ENCODE measurements around the gene XKR3. TPM values are rescaled to one million over a fixed set of nuclear protein-coding genes. Genes with fewer than 3 reads are reported as not detected.
A peak's percentile ranks its signal among the peaks of the same experiment; 100 is the strongest.
"Not testable (repeated sequence)": the region's sequence is repeated elsewhere in the genome, so short reads cannot be mapped to it uniquely, and the experiment has no call there.

The XKR3 gene
- total RNA-seq, 1 experiment from 2014 or later: not detected

GRCh38 chr22:16806401-16806800, 18.8 kb downstream of the XKR3 start:
- no peak for DNase-seq (ENCODE audit: low read depth)

GRCh38 chr22:16804882-16805281, 20.3 kb downstream of the XKR3 start:
- no peak for DNase-seq (ENCODE audit: low read depth)

- no peak for DNase-seq (ENCODE audit: low read depth)
These were observed 21.8 kb downstream of the XKR3 start for GRCh38 chr22:16803255-16803917.

GRCh38 chr22:16801571-16801970, 23.6 kb downstream of the XKR3 start:
- DNase-seq (ENCODE audit: low read depth): no peak

- no peak for DNase-seq (ENCODE audit: low read depth)
These were observed 24.1 kb downstream of the XKR3 start for GRCh38 chr22:16801088-16801487.

GRCh38 chr22:16800358-16800757, 24.9 kb downstream of the XKR3 start:
- no peak for DNase-seq (ENCODE audit: low read depth)

- DNase-seq (ENCODE audit: low read depth): not testable (repeated sequence)
These were observed 29.7 kb downstream of the XKR3 start for GRCh38 chr22:16795504-16795903.

- no peak for DNase-seq (ENCODE audit: low read depth)
These were observed 31.4 kb downstream of the XKR3 start for GRCh38 chr22:16793831-16794230.

GRCh38 chr22:16789860-16790493, 35.2 kb downstream of the XKR3 start:
- DNase-seq (ENCODE audit: low read depth): no peak

GRCh38 chr22:16783930-16784354, 41.3 kb downstream of the XKR3 start:
- peak; percentile 53 for DNase-seq (ENCODE audit: low read depth)

GRCh38 chr22:16783453-16783852, 41.8 kb downstream of the XKR3 start:
- no peak for DNase-seq (ENCODE audit: low read depth)

- no peak for DNase-seq (ENCODE audit: low read depth)
These were observed 43.4 kb downstream of the XKR3 start for GRCh38 chr22:16781764-16782329.

GRCh38 chr22:16781074-16781763, 44.0 kb downstream of the XKR3 start:
- no peak for DNase-seq (ENCODE audit: low read depth)

- no peak for DNase-seq (ENCODE audit: low read depth)
These were observed 47.8 kb downstream of the XKR3 start for GRCh38 chr22:16777284-16777924.

GRCh38 chr22:16776080-16776479, 49.1 kb downstream of the XKR3 start:
- DNase-seq (ENCODE audit: low read depth): no peak

GRCh38 chr22:16774911-16775500, 50.2 kb downstream of the XKR3 start:
- DNase-seq (ENCODE audit: low read depth): no peak

GRCh38 chr22:16771569-16771968, 53.6 kb downstream of the XKR3 start:
- not testable (repeated sequence) for DNase-seq (ENCODE audit: low read depth)

- not testable (repeated sequence) for DNase-seq (ENCODE audit: low read depth)
These were observed 57.3 kb downstream of the XKR3 start for GRCh38 chr22:16767927-16768326.

- DNase-seq (ENCODE audit: low read depth): not testable (repeated sequence)
These were observed 63.0 kb downstream of the XKR3 start for GRCh38 chr22:16762224-16762623.

GRCh38 chr22:16760416-16760815, 64.8 kb downstream of the XKR3 start:
- peak; percentile 15 for DNase-seq (ENCODE audit: low read depth)

- not testable (repeated sequence) for DNase-seq (ENCODE audit: low read depth)
These were observed 75.9 kb downstream of the XKR3 start for GRCh38 chr22:16749282-16749681.
